Neural progenitor cell (in vitro differentiated cells): ENCODE results near the gene GPRC5D. TPM values are rescaled to one million over a fixed set of nuclear protein-coding genes. Genes with fewer than 3 reads are reported as not detected.

Experiments
- DNase-seq: peaks from one replicate; pipeline ENCODE4 v3.0.0-alpha.2; 2016; ENCODE audit warnings: low spot score
- H2AFZ ChIP-seq: fragments of 200-600 bp; sonication (generic); replicated peaks from 2 replicates; pipeline ENCODE4 v1.6.1; 2016; ENCODE audit warnings: antibody characterized with exemption
- H3F3A ChIP-seq: fragments of 200-600 bp; sonication (generic); 2 replicates; pipeline ENCODE4 v1.6.1; 2016; ENCODE audit warnings: antibody characterized with exemption, low read depth
- H3K27ac ChIP-seq: fragments of 200-600 bp; sonication (generic); 2 replicates; pipeline ENCODE4 v1.5.1; 2016; ENCODE audit warnings: mild to moderate bottlenecking
- H3K27me3 ChIP-seq: fragments of 200-600 bp; sonication (generic); 2 replicates; pipeline ENCODE4 v1.6.1; 2016; ENCODE audit warnings: mild to moderate bottlenecking, moderate library complexity
- H3K36me3 ChIP-seq: fragments of 200-600 bp; sonication (generic); 2 replicates; pipeline ENCODE4 v1.5.1; 2016
- H3K4me1 ChIP-seq: fragments of 200-600 bp; sonication (generic); 2 replicates; pipeline ENCODE4 v1.6.1; 2016; ENCODE audit warnings: mixed run types
- H3K4me2 ChIP-seq: fragments of 200-600 bp; sonication (generic); 2 replicates; pipeline ENCODE4 v1.6.1; 2016
- H3K4me3 ChIP-seq: fragments of 200-600 bp; sonication (generic); 2 replicates; pipeline ENCODE4 v1.5.1; 2016
- H3K79me2 ChIP-seq: fragments of 200-600 bp; sonication (generic); 2 replicates; pipeline ENCODE4 v1.6.1; 2016; ENCODE audit warnings: low read depth
- H3K9ac ChIP-seq: fragments of 200-600 bp; sonication (generic); 2 replicates; pipeline ENCODE4 v1.6.1; 2016
- H3K9me3 ChIP-seq: fragments of 200-600 bp; sonication (generic); 2 replicates; pipeline ENCODE4 v1.5.1; 2016; ENCODE audit warnings: low read depth
- H4K20me1 ChIP-seq: fragments of 200-600 bp; sonication (generic); 2 replicates; pipeline ENCODE4 v1.6.1; 2016; ENCODE audit warnings: low read depth
- H3K27ac Mint-ChIP-seq: 3 replicates; pipeline ENCODE4 v1.8.0; 2021; ENCODE audit warnings: mixed read lengths
- H3K27me3 Mint-ChIP-seq: 2 replicates; pipeline ENCODE4 v1.8.0; 2022; ENCODE audit warnings: low read depth, mild to moderate bottlenecking, inconsistent platforms, moderate library complexity, mixed read lengths; ENCODE audit not compliant: insufficient read depth
- H3K36me3 Mint-ChIP-seq: 3 replicates; pipeline ENCODE4 v1.8.0; 2021; ENCODE audit warnings: mixed read lengths
- H3K4me1 Mint-ChIP-seq: 3 replicates; pipeline ENCODE4 v1.8.0; 2021; ENCODE audit warnings: mixed read lengths
- H3K4me3 Mint-ChIP-seq: 3 replicates; pipeline ENCODE4 v1.8.0; 2021; ENCODE audit warnings: mild to moderate bottlenecking, moderate library complexity, mixed read lengths
- H3K9me3 Mint-ChIP-seq: 3 replicates; pipeline ENCODE4 v1.8.0; 2020; ENCODE audit warnings: mixed read lengths
- EZH2 ChIP-seq: fragments of 200-600 bp; sonication (generic); IDR thresholded peaks from 2 replicates; pipeline ENCODE4 v1.6.1; 2017; ENCODE audit warnings: antibody characterized with exemption, mild to moderate bottlenecking, moderate library complexity
- EZH2phosphoT487 ChIP-seq: fragments of 200-600 bp; sonication (generic); IDR thresholded peaks from 2 replicates; pipeline ENCODE4 v1.6.1; 2017; ENCODE audit warnings: antibody characterized with exemption
- total RNA-seq: library from RNA; depleted of rRNA; stranded (reverse); fragments of >200 nt; gene quantifications from 2 replicates; pipeline ENCODE4 v1.2.3, GENCODE V29; 2015; ENCODE audit warnings: low replicate concordance
- TF ChIP-seq, protein P1 (sequence below): fragments of 200-600 bp; sonication (generic); IDR thresholded peaks from 2 replicates; pipeline ENCODE4 v1.5.1; 2017; ENCODE audit warnings: antibody characterized with exemption, mild to moderate bottlenecking

GPRC5D gene
- total RNA-seq, 1 donor from 2014 or later, result not detected

DNA sequence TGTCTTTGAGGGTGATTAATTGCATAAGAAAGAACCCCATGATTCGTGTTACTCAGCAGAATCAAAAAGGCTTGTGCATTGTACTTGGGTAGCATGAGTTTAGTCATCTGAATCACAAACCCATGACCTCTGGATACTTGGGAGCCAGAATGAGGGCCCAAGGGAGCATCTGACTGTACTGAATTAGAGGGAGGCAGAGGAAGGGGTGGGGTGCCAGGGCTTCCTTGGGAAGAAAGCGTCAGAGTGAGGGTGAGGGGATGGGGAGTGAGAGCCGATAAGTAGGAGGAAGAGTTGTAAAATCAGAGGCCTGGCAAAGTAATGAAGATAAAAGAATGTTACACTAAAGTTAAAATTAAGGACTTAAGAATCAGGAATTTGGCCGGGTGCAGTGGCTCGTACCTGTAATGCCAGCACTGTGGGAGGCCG is 29.8 kb downstream of the GPRC5D start:
- H3K27ac Mint-ChIP-seq, result no peak overlapping the region
- H3F3A ChIP-seq, result no peaks in the 10 kb centered on the region
- no peaks in the 10 kb centered on the region for H3K27me3 ChIP-seq
- H3K36me3 Mint-ChIP-seq, result no peaks in the 10 kb centered on the region
- H3K79me2 ChIP-seq, result no peaks in the 10 kb centered on the region
- H4K20me1 ChIP-seq, result no peaks in the 10 kb centered on the region
- H3K4me2 ChIP-seq, result no peak overlapping the region
- peaks cover 7% of the 10 kb centered on the region for H3K4me1 Mint-ChIP-seq
- H3K9me3 Mint-ChIP-seq, result peaks cover 5% of the 10 kb centered on the region
- no peaks in the 10 kb centered on the region for H3K4me1 ChIP-seq
- H3K9me3 ChIP-seq, result no peaks in the 10 kb centered on the region
- no peak overlapping the region for H2AFZ ChIP-seq
- H3K36me3 ChIP-seq, result no peaks in the 10 kb centered on the region
- no peak overlapping the region for H3K4me3 ChIP-seq
- no peak overlapping the region for H3K9ac ChIP-seq
- H3K27me3 Mint-ChIP-seq, result peaks cover 5% of the 10 kb centered on the region
- TF ChIP-seq, protein P1, sequence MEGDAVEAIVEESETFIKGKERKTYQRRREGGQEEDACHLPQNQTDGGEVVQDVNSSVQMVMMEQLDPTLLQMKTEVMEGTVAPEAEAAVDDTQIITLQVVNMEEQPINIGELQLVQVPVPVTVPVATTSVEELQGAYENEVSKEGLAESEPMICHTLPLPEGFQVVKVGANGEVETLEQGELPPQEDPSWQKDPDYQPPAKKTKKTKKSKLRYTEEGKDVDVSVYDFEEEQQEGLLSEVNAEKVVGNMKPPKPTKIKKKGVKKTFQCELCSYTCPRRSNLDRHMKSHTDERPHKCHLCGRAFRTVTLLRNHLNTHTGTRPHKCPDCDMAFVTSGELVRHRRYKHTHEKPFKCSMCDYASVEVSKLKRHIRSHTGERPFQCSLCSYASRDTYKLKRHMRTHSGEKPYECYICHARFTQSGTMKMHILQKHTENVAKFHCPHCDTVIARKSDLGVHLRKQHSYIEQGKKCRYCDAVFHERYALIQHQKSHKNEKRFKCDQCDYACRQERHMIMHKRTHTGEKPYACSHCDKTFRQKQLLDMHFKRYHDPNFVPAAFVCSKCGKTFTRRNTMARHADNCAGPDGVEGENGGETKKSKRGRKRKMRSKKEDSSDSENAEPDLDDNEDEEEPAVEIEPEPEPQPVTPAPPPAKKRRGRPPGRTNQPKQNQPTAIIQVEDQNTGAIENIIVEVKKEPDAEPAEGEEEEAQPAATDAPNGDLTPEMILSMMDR, result no peak
- no peak for TF ChIP-seq EZH2phosphoT487
- no peak for TF ChIP-seq EZH2
- no peak overlapping the region for H3K27ac ChIP-seq
- no peak overlapping the region for H3K4me3 Mint-ChIP-seq
- no peak for DNase-seq

DNA sequence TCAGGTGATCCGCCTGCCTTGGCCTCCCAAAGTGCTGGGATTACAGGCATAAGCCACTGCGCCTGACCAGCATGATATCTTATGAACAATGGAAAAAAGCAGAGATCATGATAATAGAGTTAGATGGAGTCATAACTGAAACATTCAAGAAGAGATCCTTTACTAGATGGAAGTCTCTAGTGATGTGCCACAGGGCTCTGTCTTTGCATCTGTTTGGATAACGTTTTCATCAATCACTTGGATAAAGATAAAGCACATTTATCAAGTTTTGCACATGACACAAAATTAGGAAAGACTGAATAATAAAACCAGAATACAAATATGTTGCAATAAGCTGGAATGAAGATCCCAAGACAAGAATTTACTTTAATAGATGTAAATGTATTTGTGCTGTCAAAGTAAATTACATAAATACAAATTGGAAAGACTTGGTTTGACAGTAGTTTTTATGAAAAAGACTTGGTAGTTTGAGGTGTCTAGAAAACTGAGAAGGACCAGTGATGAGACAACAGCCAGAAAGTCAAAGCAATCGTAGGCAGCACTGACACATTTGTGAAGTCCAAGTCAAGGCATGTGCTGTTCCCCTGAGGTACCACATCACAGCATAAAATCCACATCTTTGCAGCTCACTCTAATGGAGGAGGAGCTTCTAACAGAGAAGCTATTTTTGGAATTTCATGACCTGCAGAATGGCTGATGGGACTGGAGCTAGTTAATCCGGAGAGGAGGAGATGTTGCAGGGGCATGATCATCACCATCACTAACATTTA is 32.1 kb downstream of the GPRC5D start:
- H3K9me3 Mint-ChIP-seq, result no peaks in the 10 kb centered on the region
- H3K4me2 ChIP-seq, result no peak overlapping the region
- no peak for TF ChIP-seq EZH2
- TF ChIP-seq, protein P1, result no peak
- H3K79me2 ChIP-seq, result no peaks in the 10 kb centered on the region
- no peak overlapping the region for H3K4me3 ChIP-seq
- no peaks in the 10 kb centered on the region for H3K4me1 ChIP-seq
- H3K9me3 ChIP-seq, result no peaks in the 10 kb centered on the region
- H3K4me1 Mint-ChIP-seq, result peaks cover 16% of the 10 kb centered on the region
- no peaks in the 10 kb centered on the region for H3K36me3 ChIP-seq
- no peaks in the 10 kb centered on the region for H3K27me3 ChIP-seq
- no peak overlapping the region for H3K27ac ChIP-seq
- peak overlapping the region; percentile 66 for H3K4me3 Mint-ChIP-seq
- no peaks in the 10 kb centered on the region for H3K36me3 Mint-ChIP-seq
- no peak for DNase-seq
- H3K9ac ChIP-seq, result no peak overlapping the region
- no peak overlapping the region for H2AFZ ChIP-seq
- H4K20me1 ChIP-seq, result no peaks in the 10 kb centered on the region
- no peaks in the 10 kb centered on the region for H3F3A ChIP-seq
- no peak overlapping the region for H3K27ac Mint-ChIP-seq
- H3K27me3 Mint-ChIP-seq, result peaks cover 5% of the 10 kb centered on the region

DNA sequence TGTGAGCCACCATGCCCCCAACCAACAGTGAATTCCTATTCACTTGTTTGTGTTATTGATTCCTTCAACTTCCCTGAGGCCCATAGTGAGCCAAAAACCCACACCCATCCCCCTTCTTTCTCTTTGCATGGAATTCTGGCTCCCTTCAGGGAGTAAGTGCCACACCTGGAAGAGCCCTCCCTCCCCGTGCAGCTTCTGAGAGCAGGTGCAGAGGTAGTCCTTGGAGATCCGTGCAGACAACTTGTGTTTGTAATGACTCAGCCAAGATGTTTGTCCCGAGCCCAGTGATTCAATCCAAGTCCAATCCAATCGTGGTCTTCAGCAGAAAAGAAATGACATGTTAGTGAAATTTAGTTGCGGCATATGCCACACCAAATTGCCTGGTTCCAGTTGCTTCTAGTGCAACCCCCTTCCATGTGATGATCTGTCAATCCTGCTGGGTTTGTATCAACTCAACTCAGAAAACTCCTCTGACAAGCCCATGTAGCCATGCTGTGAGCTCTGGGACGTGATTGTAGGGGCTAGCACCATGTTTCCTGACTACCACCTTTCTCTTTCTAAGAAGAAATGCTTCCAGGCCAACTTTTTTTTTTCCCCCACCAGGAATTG is 33.1 kb downstream of the GPRC5D start:
- peaks cover 4% of the 10 kb centered on the region for H3K4me1 ChIP-seq
- H3K79me2 ChIP-seq, result no peaks in the 10 kb centered on the region
- H3K9me3 ChIP-seq, result no peaks in the 10 kb centered on the region
- H3K36me3 ChIP-seq, result no peaks in the 10 kb centered on the region
- no peak for DNase-seq
- no peak overlapping the region for H3K4me3 ChIP-seq
- no peak overlapping the region for H3K4me3 Mint-ChIP-seq
- peaks cover 5% of the 10 kb centered on the region for H3K27me3 Mint-ChIP-seq
- no peaks in the 10 kb centered on the region for H4K20me1 ChIP-seq
- H3K9ac ChIP-seq, result no peak overlapping the region
- H3K4me2 ChIP-seq, result no peak overlapping the region
- H3K4me1 Mint-ChIP-seq, result peaks cover 24% of the 10 kb centered on the region
- H3F3A ChIP-seq, result no peaks in the 10 kb centered on the region
- no peak overlapping the region for H3K27ac Mint-ChIP-seq
- no peak overlapping the region for H2AFZ ChIP-seq
- no peaks in the 10 kb centered on the region for H3K36me3 Mint-ChIP-seq
- H3K9me3 Mint-ChIP-seq, result no peaks in the 10 kb centered on the region
- TF ChIP-seq EZH2phosphoT487 (no peak), EZH2 (no peak)
- TF ChIP-seq, protein P1, result no peak
- H3K27me3 ChIP-seq, result no peaks in the 10 kb centered on the region
- H3K27ac ChIP-seq, result no peak overlapping the region
